Sigmoid colon (tissue), 7 donors: ENCODE results near the gene CLK3. TPM values are rescaled to one million over a fixed set of nuclear protein-coding genes. Genes with fewer than 3 reads are reported as not detected.
A peak's percentile ranks its signal among the peaks of the same experiment; 100 is the strongest.

Source experiments
- DNase-seq: peaks from one replicate; pipeline ENCODE4 v3.0.0-alpha.2; 2019
- H3K27ac ChIP-seq, 4 donors: fragments of 200-600 bp; sonication (generic); one replicate each; pipeline ENCODE4 v1.5.1; 2016 to 2019; ENCODE audit warnings: mild to moderate bottlenecking in 1 of 4
- H3K27me3 ChIP-seq, 3 donors: fragments of 200-600 bp; sonication (generic); one replicate each; pipeline ENCODE4 v1.5.1; 2019; ENCODE audit warnings: mild to moderate bottlenecking in 1 of 3
- H3K36me3 ChIP-seq, 4 donors: fragments of 200-600 bp; sonication (generic); one replicate each; pipeline ENCODE4 v1.5.1; 2016 to 2019
- H3K4me1 ChIP-seq, 4 donors: fragments of 200-600 bp; sonication (generic); one replicate each; pipeline ENCODE4 v1.5.1; 2017 to 2019
- H3K4me3 ChIP-seq, 4 donors: fragments of 200-600 bp; sonication (generic); one replicate each; pipeline ENCODE4 v1.5.1; 2017 to 2019; ENCODE audit warnings: mild to moderate bottlenecking in 2 of 4, moderate library complexity in 1 of 4
- H3K9me3 ChIP-seq, 4 donors: fragments of 200-600 bp in 3 of 4; sonication (generic) in 3 of 4; one replicate each; pipeline versions ENCODE4 v1.5.1 to v1.6.1; 2013 to 2019
- EP300 ChIP-seq, 4 donors: sonication (generic); formaldehyde crosslinking; IDR thresholded peaks; one replicate each; pipeline ENCODE4 v1.6.1; 2017; ENCODE audit warnings: antibody characterized with exemption in 4 of 4
- POLR2A ChIP-seq, 2 donors: fragments of 450-650 bp; IDR thresholded peaks; one replicate each; pipeline ENCODE4 v1.6.1; 2016; ENCODE audit warnings: antibody characterized with exemption in 2 of 2, mild to moderate bottlenecking in 2 of 2, moderate library complexity in 2 of 2
- POLR2AphosphoS5 ChIP-seq, 4 donors: sonication (generic); formaldehyde crosslinking; IDR thresholded peaks; one replicate each; pipeline ENCODE4 v1.6.1; 2017; ENCODE audit warnings: antibody characterized with exemption in 4 of 4
- WGBS, 2 donors: extraction: QIAGEN DNeasy Blood & Tissue Kit; methylation state at CpG; one replicate each; pipeline ENCODE4 v1.1.7; 2013; 5-methylcytosine and 5-hydroxymethylcytosine counted together
- intact Hi-C: fragments of 100-400 bp; cut with DNase I; formaldehyde crosslinking; loops from one replicate; pipeline ENCODE4 v1.15.1; 2023
- polyA plus RNA-seq, 3 donors: library from polyadenylated mRNA; stranded (reverse); fragments of 200-250 nt; gene quantifications; one replicate each; pipeline ENCODE4 v1.2.3, GENCODE V29; 2013
- total RNA-seq, 4 donors: library from RNA; depleted of rRNA; stranded (reverse); fragments of >200 nt; gene quantifications; one replicate each; pipeline ENCODE4 v1.1.0, GENCODE V29; 2016
- TF ChIP-seq, protein P1 (sequence below), 4 experiments: fragments of 450-650 bp in 3 of 4; fragments of 200-600 bp in 1 of 4; IDR thresholded peaks; one replicate each; pipeline ENCODE4 v1.5.1; 2016 to 2019; ENCODE audit warnings: antibody characterized with exemption in 4 of 4, mild to moderate bottlenecking in 3 of 4, moderate library complexity in 2 of 4
- donor health status: healthy with polysubstance abuse.
- donor health status: Bipolar disorder and iron deficiency.
- donor health status: healthy.

CLK3 gene
- total and polyA plus RNA-seq, 7 donors: 59.5 to 124 (median 75.5) TPM

DNA sequence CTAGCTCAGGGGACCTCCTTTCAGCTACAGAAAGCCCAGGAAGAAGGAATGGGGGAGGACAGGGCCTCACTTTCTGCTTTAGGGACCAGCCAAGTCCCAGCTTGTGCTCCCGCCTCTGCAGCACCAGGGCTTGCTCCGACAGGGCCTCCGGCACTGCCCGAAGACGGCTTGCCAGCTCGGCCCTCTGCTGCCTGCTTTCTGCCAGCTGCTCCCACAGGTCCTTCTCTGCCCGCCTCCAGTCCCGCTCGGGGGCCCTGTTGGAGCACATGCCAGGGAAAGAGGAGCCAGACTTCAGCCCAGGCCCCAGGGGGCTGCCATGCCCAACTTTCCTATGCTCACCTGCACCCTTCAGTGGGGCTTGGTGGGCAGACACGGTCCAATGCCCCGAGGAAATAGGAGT is 4.3 kb upstream of the CLK3 start:
- no peaks in the 10 kb centered on the region for H3K9me3 ChIP-seq
- no peak for DNase-seq
- no peaks in the 10 kb centered on the region for H3K27me3 ChIP-seq
- TF ChIP-seq POLR2A (IDR thresholded peaks at IDR 0.05) (no peak), POLR2AphosphoS5 (IDR thresholded peaks at IDR 0.05) (no peak), EP300 (IDR thresholded peaks at IDR 0.05) (no peak)
- TF ChIP-seq, protein P1, sequence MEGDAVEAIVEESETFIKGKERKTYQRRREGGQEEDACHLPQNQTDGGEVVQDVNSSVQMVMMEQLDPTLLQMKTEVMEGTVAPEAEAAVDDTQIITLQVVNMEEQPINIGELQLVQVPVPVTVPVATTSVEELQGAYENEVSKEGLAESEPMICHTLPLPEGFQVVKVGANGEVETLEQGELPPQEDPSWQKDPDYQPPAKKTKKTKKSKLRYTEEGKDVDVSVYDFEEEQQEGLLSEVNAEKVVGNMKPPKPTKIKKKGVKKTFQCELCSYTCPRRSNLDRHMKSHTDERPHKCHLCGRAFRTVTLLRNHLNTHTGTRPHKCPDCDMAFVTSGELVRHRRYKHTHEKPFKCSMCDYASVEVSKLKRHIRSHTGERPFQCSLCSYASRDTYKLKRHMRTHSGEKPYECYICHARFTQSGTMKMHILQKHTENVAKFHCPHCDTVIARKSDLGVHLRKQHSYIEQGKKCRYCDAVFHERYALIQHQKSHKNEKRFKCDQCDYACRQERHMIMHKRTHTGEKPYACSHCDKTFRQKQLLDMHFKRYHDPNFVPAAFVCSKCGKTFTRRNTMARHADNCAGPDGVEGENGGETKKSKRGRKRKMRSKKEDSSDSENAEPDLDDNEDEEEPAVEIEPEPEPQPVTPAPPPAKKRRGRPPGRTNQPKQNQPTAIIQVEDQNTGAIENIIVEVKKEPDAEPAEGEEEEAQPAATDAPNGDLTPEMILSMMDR (IDR thresholded peaks at IDR 0.05): no peak
- H3K4me3 ChIP-seq: no peak overlapping the region
- no peak overlapping the region for H3K27ac ChIP-seq
- H3K4me1 ChIP-seq: peaks cover 0 to 13% (median 6%) of the 10 kb centered on the region in 4 donors
- intact Hi-C loops: no loop called here
- 92% methylated on average over 11 of the region's 11 CpGs for WGBS, 2 donors
- no peaks in the 10 kb centered on the region for H3K36me3 ChIP-seq

DNA sequence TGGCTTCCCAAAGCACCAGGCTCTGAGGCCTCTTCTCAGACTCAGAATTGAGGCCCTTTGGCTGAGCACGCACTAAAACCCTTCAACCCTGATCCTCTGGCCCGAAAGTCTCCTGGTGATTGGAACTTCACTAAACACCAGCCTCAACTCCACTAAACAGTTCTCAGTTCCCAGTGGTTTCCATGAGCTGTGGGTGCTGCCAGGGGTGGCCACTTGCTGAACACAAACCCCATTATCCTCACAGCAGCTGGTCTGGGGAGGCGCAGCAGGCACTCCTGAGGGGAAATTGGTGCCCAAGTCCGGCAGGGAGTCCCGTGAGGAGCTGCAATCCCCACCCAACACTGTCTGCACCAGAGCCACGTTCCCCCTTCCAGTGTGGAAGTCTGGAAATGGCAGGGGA is 3.8 kb upstream of the CLK3 start:
- no peaks in the 10 kb centered on the region for H3K9me3 ChIP-seq
- intact Hi-C loops: no loop called here
- TF ChIP-seq EP300 (IDR thresholded peaks at IDR 0.05): no peak
- TF ChIP-seq, protein P1 (IDR thresholded peaks at IDR 0.05): no peak
- no peak for TF ChIP-seq POLR2AphosphoS5 (IDR thresholded peaks at IDR 0.05)
- no peak for TF ChIP-seq POLR2A (IDR thresholded peaks at IDR 0.05)
- no peak for DNase-seq
- WGBS, 2 donors: 86 to 92% methylated on average over 6 of the region's 6 CpGs
- H3K4me3 ChIP-seq: no peak overlapping the region
- H3K27me3 ChIP-seq: no peaks in the 10 kb centered on the region
- H3K4me1 ChIP-seq: peaks cover 0 to 18% (median 11%) of the 10 kb centered on the region in 4 donors
- H3K36me3 ChIP-seq: no peaks in the 10 kb centered on the region
- no peak overlapping the region for H3K27ac ChIP-seq

DNA sequence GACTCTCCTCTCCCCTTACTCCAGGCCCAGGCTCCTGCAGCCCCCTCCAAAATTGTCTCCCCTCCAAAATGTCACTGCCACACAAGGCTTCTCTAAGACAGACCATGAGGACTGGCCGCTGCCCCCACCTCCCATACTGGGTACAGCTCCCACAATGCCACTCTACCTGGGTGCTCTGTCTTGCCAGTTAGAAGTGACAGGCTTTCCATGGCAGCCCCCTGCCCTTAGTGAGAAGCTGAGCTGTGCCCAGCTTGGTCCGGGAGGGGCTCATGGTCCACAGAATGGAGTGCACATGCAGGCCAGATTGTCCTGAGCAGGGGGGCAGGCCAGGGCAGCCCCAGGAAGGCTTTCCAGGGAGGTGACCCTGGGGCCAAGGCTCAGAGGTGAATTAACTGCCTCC is 3.0 kb upstream of the CLK3 start:
- 86 to 92% methylated on average over 2 of the region's 2 CpGs for WGBS, 2 donors
- DNase-seq: no peak

DNA sequence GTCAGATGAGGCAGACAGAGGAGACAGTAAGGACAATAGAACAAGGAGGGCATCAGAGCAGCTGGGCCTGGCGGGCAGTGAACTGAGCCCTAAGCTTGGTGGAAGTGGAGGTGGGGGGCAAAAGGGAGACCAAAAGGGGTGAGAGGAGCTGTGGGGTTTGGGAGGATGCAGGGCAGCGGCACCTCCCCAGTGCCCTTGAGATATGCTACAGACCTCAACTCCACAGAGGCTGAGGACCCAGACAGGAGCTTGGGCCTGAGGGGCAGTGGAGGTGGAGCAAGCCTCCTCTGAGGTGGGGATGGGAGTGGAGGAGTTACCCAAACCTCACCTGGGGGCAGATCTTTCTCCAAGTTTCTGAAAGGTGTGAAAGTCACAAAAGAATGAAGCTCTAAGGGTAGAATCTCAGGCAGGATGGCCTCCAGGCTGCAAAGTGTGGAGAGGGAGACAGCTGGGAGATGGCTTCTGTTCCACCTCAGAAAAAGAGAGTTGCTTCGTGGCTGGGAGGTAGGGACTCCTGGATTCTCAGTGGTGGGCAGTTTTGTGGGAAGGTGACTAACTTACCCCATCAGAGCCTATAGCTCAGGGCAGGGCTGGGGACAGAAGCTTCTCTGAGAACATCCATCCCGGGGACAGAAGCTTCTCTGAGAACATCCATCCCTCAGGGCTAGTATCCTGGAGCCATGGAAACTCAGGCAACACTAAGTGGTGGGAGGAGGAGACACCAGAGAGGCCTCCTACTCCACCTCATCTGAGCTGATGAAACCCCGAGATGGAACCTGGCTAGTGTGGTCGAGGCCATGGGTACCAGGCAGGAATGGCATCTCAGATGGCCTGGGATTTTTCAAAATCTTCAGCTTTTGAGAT is 2.3 kb upstream of the CLK3 start:
- peak overlapping the region in 1 of 4 donors; percentile 100 for H3K27ac ChIP-seq
- intact Hi-C loops: no loop called here
- no peaks in the 10 kb centered on the region for H3K27me3 ChIP-seq
- WGBS, 2 donors: 46 to 72% methylated on average over 6 of the region's 6 CpGs
- no peaks in the 10 kb centered on the region for H3K9me3 ChIP-seq
- H3K36me3 ChIP-seq: no peaks in the 10 kb centered on the region
- DNase-seq: no peak
- H3K4me1 ChIP-seq: peaks cover 0 to 32% (median 25%) of the 10 kb centered on the region in 4 donors
- H3K4me3 ChIP-seq: no peak overlapping the region
- no peak for TF ChIP-seq EP300 (IDR thresholded peaks at IDR 0.05)
- TF ChIP-seq POLR2A (IDR thresholded peaks at IDR 0.05): no peak
- TF ChIP-seq POLR2AphosphoS5 (IDR thresholded peaks at IDR 0.05): no peak
- TF ChIP-seq, protein P1 (IDR thresholded peaks at IDR 0.05): no peak

More for the DNA sequence above, 3.0 kb upstream of the CLK3 start:
- Histone ChIP-seq H3K4me3 (no peak overlapping the region), H3K27ac (no peak overlapping the region), H3K9me3 (no peaks in the 10 kb centered on the region), H3K27me3 (no peaks in the 10 kb centered on the region), H3K4me1 (peaks cover 0 to 26% (median 19%) of the 10 kb centered on the region in 4 donors), H3K36me3 (no peaks in the 10 kb centered on the region)
- intact Hi-C loops: no loop called here
- TF ChIP-seq, protein P1 (IDR thresholded peaks at IDR 0.05): no peak
- TF ChIP-seq POLR2A (IDR thresholded peaks at IDR 0.05) (no peak), POLR2AphosphoS5 (IDR thresholded peaks at IDR 0.05) (no peak), EP300 (IDR thresholded peaks at IDR 0.05) (no peak)
